H9 (cell line): ENCODE measurements around the gene GLDC. TPM values are rescaled to one million over a fixed set of nuclear protein-coding genes. Genes with fewer than 3 reads are reported as not detected.

ENCODE experiments used
- DNase-seq: peaks from one replicate; pipeline ENCODE4 v3.0.0-alpha.2; 2017
- H2AFZ ChIP-seq: one replicate; pipeline ENCODE4 v1.6.1; 2013; ENCODE audit warnings: mild to moderate bottlenecking, low read length, control low read depth, moderate library complexity
- H2AK5ac ChIP-seq: 2 replicates; pipeline ENCODE4 v1.6.1; 2013; ENCODE audit warnings: low read length, control low read depth, mixed read lengths; ENCODE audit not compliant: insufficient read length
- H2BK120ac ChIP-seq: one replicate; pipeline ENCODE4 v1.6.1; 2013; ENCODE audit warnings: low read depth, mild to moderate bottlenecking, low read length, control low read depth, inconsistent platforms; ENCODE audit not compliant: poor library complexity, severe bottlenecking
- H2BK12ac ChIP-seq: 2 replicates; pipeline ENCODE4 v1.6.1; 2013; ENCODE audit warnings: low read length, control low read depth, mixed read lengths, low read depth; ENCODE audit not compliant: insufficient read length
- H2BK15ac ChIP-seq: 2 replicates; pipeline ENCODE4 v1.6.1; 2013; ENCODE audit warnings: low read depth, low read length, control low read depth
- H2BK20ac ChIP-seq: one replicate; pipeline ENCODE4 v1.6.1; 2013; ENCODE audit warnings: low read depth, mild to moderate bottlenecking, low read length, control low read depth, inconsistent platforms; ENCODE audit not compliant: poor library complexity, severe bottlenecking
- H2BK5ac ChIP-seq: 2 replicates; pipeline ENCODE4 v1.6.1; 2013; ENCODE audit warnings: low read length, control low read depth, mixed read lengths; ENCODE audit not compliant: insufficient read length
- H3K14ac ChIP-seq: 2 replicates; pipeline ENCODE4 v1.6.1; 2013; ENCODE audit warnings: low read length, control low read depth; ENCODE audit not compliant: insufficient read depth
- H3K18ac ChIP-seq: 2 replicates; pipeline ENCODE4 v1.6.1; 2013; ENCODE audit warnings: low read depth, mild to moderate bottlenecking, mixed read lengths, low read length, control low read depth; ENCODE audit not compliant: insufficient read length
- H3K23ac ChIP-seq: 2 replicates; pipeline ENCODE4 v1.6.1; 2013; ENCODE audit warnings: low read length, control low read depth, mixed read lengths, low read depth; ENCODE audit not compliant: insufficient read length
- H3K23me2 ChIP-seq: 2 replicates; pipeline ENCODE4 v1.6.1; 2013; ENCODE audit warnings: low read depth, mild to moderate bottlenecking, mixed read lengths, low read length, control low read depth; ENCODE audit not compliant: insufficient read length, poor library complexity, severe bottlenecking
- H3K27ac ChIP-seq: 2 replicates; pipeline ENCODE4 v1.5.1; 2013; ENCODE audit warnings: low read length, control low read depth, mixed read lengths, low read depth; ENCODE audit not compliant: insufficient read length
- H3K27me3 ChIP-seq: 2 replicates; pipeline ENCODE4 v1.6.1; 2013; ENCODE audit warnings: low read length, control low read depth, inconsistent platforms; ENCODE audit not compliant: insufficient read depth
- H3K4ac ChIP-seq: 2 replicates; pipeline ENCODE4 v1.6.1; 2013; ENCODE audit warnings: low read depth, mild to moderate bottlenecking, control low read depth, inconsistent platforms, low read length, moderate library complexity
- H3K4me1 ChIP-seq: 2 replicates; pipeline ENCODE4 v1.6.1; 2013; ENCODE audit warnings: low read length, control low read depth, inconsistent platforms; ENCODE audit not compliant: insufficient read depth
- H3K4me2 ChIP-seq: 2 replicates; pipeline ENCODE4 v1.6.1; 2013; ENCODE audit warnings: low read length, control low read depth, mixed read lengths; ENCODE audit not compliant: insufficient read length, insufficient read depth
- H3K56ac ChIP-seq: 2 replicates; pipeline ENCODE4 v1.6.1; 2013; ENCODE audit warnings: low read depth, mild to moderate bottlenecking, mixed read lengths, low read length, control low read depth; ENCODE audit not compliant: insufficient read length
- H3K79me1 ChIP-seq: 2 replicates; pipeline ENCODE4 v1.6.1; 2013; ENCODE audit warnings: low read depth, mild to moderate bottlenecking, moderate library complexity, low read length, control low read depth, inconsistent platforms; ENCODE audit not compliant: insufficient read depth, poor library complexity, severe bottlenecking
- H3K79me2 ChIP-seq: 2 replicates; pipeline ENCODE4 v1.6.1; 2013; ENCODE audit warnings: low read length, control low read depth, inconsistent platforms; ENCODE audit not compliant: insufficient read depth
- H3K9ac ChIP-seq: 2 replicates; pipeline ENCODE4 v1.6.1; 2013; ENCODE audit warnings: low read length, control low read depth, mixed read lengths; ENCODE audit not compliant: insufficient read length; ENCODE audit errors: extremely low read depth
- H3K9me3 ChIP-seq: one replicate; pipeline ENCODE4 v1.6.1; 2013; ENCODE audit warnings: low read depth, low read length, inconsistent platforms; ENCODE audit not compliant: control insufficient read depth
- H3T11ph ChIP-seq: one replicate; pipeline ENCODE4 v1.6.1; 2013; ENCODE audit warnings: mild to moderate bottlenecking, low read length, control low read depth, inconsistent platforms
- H4K20me1 ChIP-seq: one replicate; pipeline ENCODE4 v1.6.1; 2013; ENCODE audit not compliant: control insufficient read depth, insufficient read length, insufficient read depth
- H4K5ac ChIP-seq: 2 replicates; pipeline ENCODE4 v1.6.1; 2013; ENCODE audit warnings: low read depth, mild to moderate bottlenecking, mixed read lengths, low read length, control low read depth; ENCODE audit not compliant: insufficient read length
- H4K8ac ChIP-seq: replicated peaks from 2 replicates; pipeline ENCODE4 v1.6.1; 2013; ENCODE audit warnings: low read length, control low read depth, mixed read lengths, low read depth; ENCODE audit not compliant: insufficient read length
- H4K91ac ChIP-seq: 2 replicates; pipeline ENCODE4 v1.6.1; 2013; ENCODE audit warnings: low read depth, mild to moderate bottlenecking, moderate library complexity, mixed read lengths, low read length, control low read depth; ENCODE audit not compliant: insufficient read length
- H3K27ac Mint-ChIP-seq, 3 experiments: 2 replicates in 2 of 3; 3 replicates in 1 of 3; pipeline ENCODE4 v1.8.0; 2020 to 2021; ENCODE audit warnings: mixed read lengths in 3 of 3, mild to moderate bottlenecking in 1 of 3, moderate library complexity in 1 of 3
- H3K27me3 Mint-ChIP-seq: 2 replicates; pipeline ENCODE4 v1.8.0; 2021; ENCODE audit warnings: low read depth, mild to moderate bottlenecking, moderate library complexity, mixed read lengths
- H3K36me3 Mint-ChIP-seq, 3 experiments: 2 replicates in 2 of 3; 3 replicates in 1 of 3; pipeline ENCODE4 v1.8.0; 2020 to 2021; ENCODE audit warnings: low read depth in 3 of 3, mixed read lengths in 3 of 3; ENCODE audit not compliant: insufficient read depth in 1 of 3
- H3K4me1 Mint-ChIP-seq, 2 experiments: 2 replicates each; pipeline ENCODE4 v1.8.0; 2020; ENCODE audit warnings: mixed read lengths in 2 of 2
- H3K4me3 Mint-ChIP-seq, 2 experiments: 2 replicates in 1 of 2; 3 replicates in 1 of 2; pipeline ENCODE4 v1.8.0; 2020 to 2021; ENCODE audit warnings: mild to moderate bottlenecking in 2 of 2, mixed read lengths in 2 of 2, moderate library complexity in 1 of 2
- H3K9me3 Mint-ChIP-seq, 2 experiments: 2 replicates in 1 of 2; 3 replicates in 1 of 2; pipeline ENCODE4 v1.8.0; 2020; ENCODE audit warnings: mild to moderate bottlenecking in 2 of 2, mixed read lengths in 2 of 2, moderate library complexity in 1 of 2
- WGBS: extraction: QIAGEN DNeasy Blood & Tissue Kit; methylation state at CpG from one replicate; pipeline ENCODE4 v1.1.7; 2013; ENCODE audit warnings: missing lambda C conversion rate, low lambda C conversion rate, mixed read lengths; ENCODE audit not compliant: insufficient read length; ENCODE audit errors: extremely low coverage; 5-methylcytosine and 5-hydroxymethylcytosine counted together
- total RNA-seq: library from RNA; stranded (reverse); gene quantifications from 2 replicates; pipeline ENCODE4 v1.2.1, GENCODE V29; 2021
- TF ChIP-seq, protein P1 (sequence below): fragments of 200-600 bp; sonication (generic); conservative IDR thresholded peaks from 3 replicates; pipeline ENCODE4 v1.8.0; 2021; ENCODE audit warnings: antibody characterized with exemption, mild to moderate bottlenecking

Gene GLDC
- total RNA-seq, 1 experiment from 2014 or later = 74.4 TPM

GRCh38 chr9:6609497-6610016, 36.0 kb downstream of the GLDC start:
- no peaks in the 10 kb centered on the region for H3K9me3 Mint-ChIP-seq
- no peaks in the 10 kb centered on the region for H3K4me1 ChIP-seq
- no peaks in the 10 kb centered on the region; the same call in 1 of the 2 replicates for H3K79me2 ChIP-seq
- no peak overlapping the region for H3K23ac ChIP-seq
- no peaks in the 10 kb centered on the region for H3K27me3 Mint-ChIP-seq
- no peak overlapping the region for H4K8ac ChIP-seq
- no peak overlapping the region for H2BK5ac ChIP-seq
- WGBS = no CpG with 5 or more reads among the region's 11 CpGs
- H3K4me1 Mint-ChIP-seq = 0 out of 4 replicates have a peak, but pooled peaks cover 0 to 2% of the 10 kb centered on the region in 2 experiments
- no peak overlapping the region for H2BK15ac ChIP-seq
- H3T11ph ChIP-seq = no peak overlapping the region
- H2AK5ac ChIP-seq = no peak overlapping the region
- H3K14ac ChIP-seq = no peak overlapping the region
- H3K27ac Mint-ChIP-seq = peak overlapping the region in 2 of 3 experiments; percentile 70 to 97; a peak in 4 of 7 replicates
- H2BK12ac ChIP-seq = no peak overlapping the region
- no peak overlapping the region for H4K5ac ChIP-seq
- no peaks in the 10 kb centered on the region for H4K20me1 ChIP-seq
- H3K4me2 ChIP-seq = no peak overlapping the region
- no peak overlapping the region for H3K18ac ChIP-seq
- no peak overlapping the region for H3K56ac ChIP-seq
- H3K4ac ChIP-seq = no peak overlapping the region
- no peaks in the 10 kb centered on the region for H3K9me3 ChIP-seq
- H3K9ac ChIP-seq = no peak overlapping the region
- no peak overlapping the region for H3K4me3 Mint-ChIP-seq
- no peaks in the 10 kb centered on the region for H3K23me2 ChIP-seq
- no peaks in the 10 kb centered on the region for H3K27me3 ChIP-seq
- TF ChIP-seq, protein P1, sequence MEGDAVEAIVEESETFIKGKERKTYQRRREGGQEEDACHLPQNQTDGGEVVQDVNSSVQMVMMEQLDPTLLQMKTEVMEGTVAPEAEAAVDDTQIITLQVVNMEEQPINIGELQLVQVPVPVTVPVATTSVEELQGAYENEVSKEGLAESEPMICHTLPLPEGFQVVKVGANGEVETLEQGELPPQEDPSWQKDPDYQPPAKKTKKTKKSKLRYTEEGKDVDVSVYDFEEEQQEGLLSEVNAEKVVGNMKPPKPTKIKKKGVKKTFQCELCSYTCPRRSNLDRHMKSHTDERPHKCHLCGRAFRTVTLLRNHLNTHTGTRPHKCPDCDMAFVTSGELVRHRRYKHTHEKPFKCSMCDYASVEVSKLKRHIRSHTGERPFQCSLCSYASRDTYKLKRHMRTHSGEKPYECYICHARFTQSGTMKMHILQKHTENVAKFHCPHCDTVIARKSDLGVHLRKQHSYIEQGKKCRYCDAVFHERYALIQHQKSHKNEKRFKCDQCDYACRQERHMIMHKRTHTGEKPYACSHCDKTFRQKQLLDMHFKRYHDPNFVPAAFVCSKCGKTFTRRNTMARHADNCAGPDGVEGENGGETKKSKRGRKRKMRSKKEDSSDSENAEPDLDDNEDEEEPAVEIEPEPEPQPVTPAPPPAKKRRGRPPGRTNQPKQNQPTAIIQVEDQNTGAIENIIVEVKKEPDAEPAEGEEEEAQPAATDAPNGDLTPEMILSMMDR = no peak
- no peak overlapping the region for H2AFZ ChIP-seq
- no peak overlapping the region for H4K91ac ChIP-seq
- H2BK120ac ChIP-seq = no peak overlapping the region
- H3K79me1 ChIP-seq = no peaks in the 10 kb centered on the region
- no peak for DNase-seq
- H2BK20ac ChIP-seq = no peak overlapping the region
- H3K27ac ChIP-seq = no peak overlapping the region
- peaks cover 38 to 55% (median 38%) of the 10 kb centered on the region in 3 experiments for H3K36me3 Mint-ChIP-seq
